GM19438 (cell line): ENCODE data around the gene CTNND2.

Source experiments
- ATAC-seq: cut with Tn5 transposase; IDR thresholded peaks from one replicate; pipeline ENCODE4 v1.9.1; 2021; ENCODE audit warnings: low read depth; ENCODE audit not compliant: unreplicated experiment

The CTNND2 gene

GRCh38 chr5:11230890-11231289 lies 673.4 kb downstream of the CTNND2 start:
- no peak for ATAC-seq

DNA sequence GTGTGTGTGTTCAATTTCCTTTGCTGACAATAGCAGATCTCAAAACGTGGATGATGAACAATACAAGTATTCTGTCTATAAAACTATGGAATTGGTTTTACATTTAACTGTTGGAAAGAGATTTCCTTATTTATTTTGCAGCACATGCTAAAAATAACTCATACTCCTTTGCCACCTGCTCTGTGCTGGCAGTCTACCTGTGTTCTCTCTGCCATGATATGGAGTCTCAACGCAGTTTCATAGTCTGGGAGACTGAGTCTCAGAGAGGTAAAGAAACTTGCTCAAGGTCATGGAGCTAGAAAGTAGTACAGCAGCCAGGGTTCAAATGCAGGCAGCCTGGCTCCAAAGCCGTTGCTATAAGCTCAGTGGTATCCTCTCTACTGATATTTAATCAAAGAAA lies 677.2 kb downstream of the CTNND2 start:
- ATAC-seq: no peak

DNA sequence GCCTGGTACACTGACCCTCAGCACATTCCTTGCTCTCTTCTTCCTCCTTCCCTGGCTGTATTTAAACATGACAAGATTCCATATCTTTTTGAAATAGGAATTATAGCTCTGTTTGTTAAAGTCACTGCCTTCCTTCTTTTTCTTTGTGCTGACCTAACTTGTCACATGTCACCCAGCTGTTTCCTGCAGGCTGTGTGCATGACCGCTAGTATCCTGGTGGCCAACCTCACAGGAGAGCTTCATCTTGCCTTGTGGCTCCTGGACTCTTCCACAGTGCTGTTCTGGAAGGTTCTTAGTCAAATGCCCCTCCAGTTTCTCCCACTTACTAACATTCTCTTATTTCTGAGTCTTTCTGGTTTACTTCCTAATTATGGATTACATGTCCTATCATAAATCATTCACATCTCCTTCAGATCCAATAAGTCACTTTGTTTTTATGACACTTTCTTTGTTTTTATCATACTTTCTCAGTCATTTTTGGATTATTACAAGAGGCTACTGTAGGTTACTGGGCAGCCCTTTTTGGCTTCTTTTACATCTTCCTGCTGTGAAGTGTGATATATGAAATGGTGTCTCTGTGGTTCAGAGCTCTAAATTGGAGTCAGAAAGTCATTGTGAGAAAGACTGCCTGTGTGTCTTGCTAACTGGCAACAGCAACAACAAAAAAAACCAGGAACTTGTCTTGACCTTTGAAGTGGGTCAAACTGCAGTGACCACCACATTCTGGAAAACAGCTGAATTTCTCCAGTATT lies 679.6 kb downstream of the CTNND2 start:
- ATAC-seq: no peak

DNA sequence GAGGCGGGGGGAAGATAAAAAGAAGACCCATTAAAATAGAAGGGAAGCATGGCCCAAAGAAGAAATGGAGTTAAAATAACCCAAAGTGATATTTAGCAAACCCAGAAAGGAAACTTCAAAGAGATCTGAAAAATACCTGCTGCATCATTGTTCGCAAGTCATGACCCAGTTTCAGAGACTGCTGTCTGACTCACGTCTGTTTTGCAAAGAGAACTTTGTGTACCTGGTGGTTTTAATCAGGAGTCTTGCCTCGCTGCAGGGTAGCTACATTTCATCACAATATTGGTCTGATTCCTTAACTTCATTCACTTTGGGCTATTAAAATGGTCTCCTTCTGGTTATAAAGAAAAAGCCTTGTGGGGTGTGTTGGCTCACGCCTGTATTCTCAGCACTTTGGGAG lies 682.1 kb downstream of the CTNND2 start:
- ATAC-seq: no peak

DNA sequence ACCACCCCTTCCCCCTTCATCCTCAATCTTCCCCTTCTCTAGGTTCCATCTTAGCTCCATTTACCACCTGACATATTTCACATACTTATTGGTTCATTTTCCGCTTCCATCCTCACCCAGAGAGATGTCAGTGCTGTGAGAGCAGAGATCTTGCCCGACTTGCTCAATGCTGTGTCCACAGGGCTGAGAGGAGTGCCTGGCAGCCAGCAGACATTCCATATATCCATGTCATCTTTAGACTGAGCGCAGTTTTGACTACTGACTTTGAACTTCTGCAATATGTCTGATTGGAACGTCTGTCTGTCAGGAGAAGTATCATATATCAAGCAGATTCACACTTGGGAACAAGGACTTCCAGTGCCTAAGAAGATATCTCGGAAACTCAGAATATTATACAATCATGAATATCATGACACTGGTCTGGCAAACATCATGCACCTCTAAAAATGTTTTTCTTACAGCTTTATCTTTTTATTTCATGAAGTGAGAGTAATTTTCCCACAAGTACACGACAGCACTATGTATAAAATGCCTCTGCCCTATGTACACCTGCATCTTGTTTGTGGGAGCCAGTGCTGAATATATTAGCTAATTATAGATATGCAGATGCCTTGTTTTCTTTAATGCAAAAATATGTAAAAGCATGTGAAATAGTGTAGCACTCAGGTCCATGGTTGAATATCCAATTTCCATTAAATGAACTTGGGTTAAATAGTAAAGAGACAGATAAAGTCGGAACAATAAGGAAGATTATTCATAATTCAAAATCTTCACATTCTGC lies 689.2 kb downstream of the CTNND2 start:
- no peak for ATAC-seq

DNA sequence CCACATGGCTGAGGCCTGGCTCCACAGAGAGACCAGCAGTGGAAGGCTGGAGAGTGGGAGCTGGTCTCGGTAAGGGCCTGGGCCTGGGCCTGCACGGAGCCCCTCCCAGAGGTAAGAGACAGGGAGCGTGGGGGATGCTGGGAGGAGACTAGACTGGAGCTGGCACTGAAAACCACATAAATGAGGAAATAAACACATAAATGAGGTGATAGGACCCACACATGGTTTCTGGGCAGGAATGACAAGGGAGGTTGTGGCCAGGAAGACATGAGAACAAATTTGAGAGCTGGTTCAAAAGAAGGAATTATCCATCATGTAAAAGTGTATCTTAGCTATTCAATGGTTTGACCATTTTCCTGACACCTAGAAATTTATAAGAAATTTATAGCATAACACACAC lies 691.5 kb downstream of the CTNND2 start:
- no peak for ATAC-seq

GRCh38 chr5:11197726-11198125 lies 706.5 kb downstream of the CTNND2 start:
- ATAC-seq: no peak

DNA sequence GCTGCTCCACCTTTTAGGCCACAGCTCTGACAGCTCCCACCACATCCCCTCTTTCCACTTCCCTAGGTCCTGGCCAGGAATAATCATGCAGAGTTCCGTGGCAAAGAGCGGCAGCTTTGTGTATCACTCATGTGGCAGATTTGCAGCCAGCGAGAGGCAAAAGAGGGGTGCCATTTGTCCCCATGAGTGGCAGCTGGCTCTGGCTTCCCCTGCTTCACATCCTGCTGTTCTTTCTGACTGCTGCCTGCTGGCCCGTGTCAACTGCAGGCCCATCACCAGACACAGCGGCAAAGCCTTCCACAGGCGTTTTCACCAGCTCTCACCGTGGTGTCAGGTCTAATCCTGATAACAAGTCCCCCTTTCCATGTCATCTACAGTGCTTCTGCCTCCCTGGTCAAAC lies 712.6 kb downstream of the CTNND2 start:
- no peak for ATAC-seq

GRCh38 chr5:11182441-11183080 lies 721.7 kb downstream of the CTNND2 start:
- no peak for ATAC-seq

DNA sequence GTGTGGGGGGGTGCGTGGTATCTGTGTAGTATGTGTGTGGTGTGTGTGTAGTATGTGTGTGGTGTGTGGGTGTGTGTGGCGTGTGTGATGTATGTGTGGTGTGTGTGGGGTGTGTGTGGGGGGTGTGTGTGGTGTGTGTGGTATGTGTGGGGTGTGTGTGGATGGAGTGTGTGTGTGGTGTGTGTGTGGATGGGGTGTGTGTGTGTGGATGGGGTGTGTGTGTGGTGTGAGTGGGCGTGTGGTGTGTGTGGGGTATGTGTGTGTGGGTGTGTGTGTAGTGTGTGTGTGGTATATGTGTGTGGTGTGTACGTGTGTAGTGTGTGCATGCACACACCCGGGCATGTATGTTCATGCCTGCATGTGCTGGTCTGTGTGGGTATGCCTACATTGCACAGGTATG lies 722.3 kb downstream of the CTNND2 start:
- ATAC-seq: no peak

- ATAC-seq: no peak
These were observed 723.4 kb downstream of the CTNND2 start for GRCh38 chr5:11180890-11181289.

GRCh38 chr5:11177999-11178711 lies 726.1 kb downstream of the CTNND2 start:
- ATAC-seq: no peak

- ATAC-seq: no peak
These were observed 729.7 kb downstream of the CTNND2 start for GRCh38 chr5:11174591-11174990.

DNA sequence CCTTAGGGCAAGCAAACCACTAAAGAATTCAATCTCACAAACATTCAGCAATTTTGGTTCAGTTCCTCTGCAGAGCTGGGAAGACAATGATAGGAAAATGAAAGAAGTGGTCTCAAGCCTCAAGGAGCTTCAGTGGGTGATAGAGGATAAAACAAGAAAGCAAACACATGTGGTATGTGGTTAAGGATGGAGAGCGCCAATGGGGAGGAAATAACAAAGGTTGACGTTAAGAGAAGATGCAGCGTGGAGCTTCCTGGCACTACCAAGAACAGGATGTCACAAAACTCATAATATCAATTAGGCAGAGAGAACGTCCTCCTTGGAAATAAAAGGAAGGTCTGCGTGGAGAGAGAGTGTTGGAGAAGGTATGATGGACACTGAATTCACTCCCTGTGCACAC lies 731.8 kb downstream of the CTNND2 start:
- no peak for ATAC-seq

GRCh38 chr5:11171236-11171635 lies 733.0 kb downstream of the CTNND2 start:
- no peak for ATAC-seq

DNA sequence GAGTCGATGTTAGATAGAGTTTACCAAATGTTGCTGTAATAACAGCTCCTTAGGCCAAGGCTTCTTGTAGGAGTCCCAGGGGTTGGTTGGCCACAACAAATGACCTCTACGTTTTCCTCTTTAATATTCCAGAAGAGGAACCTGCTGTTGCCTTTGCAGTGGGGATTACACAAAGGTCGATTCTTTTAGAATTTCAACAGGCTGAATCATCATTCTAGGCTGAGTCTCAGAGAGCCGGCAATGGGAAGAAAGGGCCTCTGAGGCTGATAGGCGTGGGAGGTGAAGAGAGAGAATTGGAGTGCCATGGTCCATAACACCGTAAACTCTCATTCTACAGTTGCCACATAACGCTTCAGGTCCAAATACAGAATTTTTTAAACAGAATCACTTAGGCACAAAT lies 737.3 kb downstream of the CTNND2 start:
- ATAC-seq: no peak

DNA sequence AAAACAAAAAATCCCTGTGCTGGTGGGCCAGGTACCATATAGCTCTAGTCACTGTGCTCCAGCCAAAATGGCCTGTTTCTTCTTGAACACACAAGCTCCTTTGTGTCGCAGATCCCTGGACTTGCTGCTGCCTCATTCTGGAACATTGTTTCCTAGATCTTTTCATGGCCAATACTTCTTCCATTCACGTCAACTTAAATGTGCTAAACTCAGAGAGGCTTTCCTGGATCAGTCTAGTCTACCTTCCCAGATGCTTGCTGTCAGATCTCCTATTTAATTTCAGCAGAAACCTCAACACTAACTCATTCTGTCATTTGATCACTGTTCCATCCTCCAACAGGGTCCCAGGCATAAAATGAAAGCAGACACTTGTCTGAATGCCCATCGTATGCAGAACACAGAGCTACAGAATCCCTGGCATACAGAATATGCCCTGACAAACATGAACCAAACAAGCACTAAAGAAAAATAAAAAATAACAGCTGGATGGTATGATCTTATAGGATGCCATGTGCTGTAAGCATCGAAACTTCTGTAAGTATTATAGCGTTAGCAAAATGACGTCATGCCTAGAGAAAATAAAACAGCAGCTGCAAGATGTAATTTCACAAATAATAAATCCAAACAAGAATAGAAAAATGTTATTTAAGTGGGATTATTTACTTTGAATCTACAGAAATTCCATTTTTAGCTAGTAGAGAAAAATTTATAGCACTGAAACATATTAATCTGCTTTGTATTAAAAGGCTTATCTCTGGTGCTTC lies 739.5 kb downstream of the CTNND2 start:
- ATAC-seq: no peak

GRCh38 chr5:11157132-11157531 lies 747.1 kb downstream of the CTNND2 start:
- no peak for ATAC-seq

DNA sequence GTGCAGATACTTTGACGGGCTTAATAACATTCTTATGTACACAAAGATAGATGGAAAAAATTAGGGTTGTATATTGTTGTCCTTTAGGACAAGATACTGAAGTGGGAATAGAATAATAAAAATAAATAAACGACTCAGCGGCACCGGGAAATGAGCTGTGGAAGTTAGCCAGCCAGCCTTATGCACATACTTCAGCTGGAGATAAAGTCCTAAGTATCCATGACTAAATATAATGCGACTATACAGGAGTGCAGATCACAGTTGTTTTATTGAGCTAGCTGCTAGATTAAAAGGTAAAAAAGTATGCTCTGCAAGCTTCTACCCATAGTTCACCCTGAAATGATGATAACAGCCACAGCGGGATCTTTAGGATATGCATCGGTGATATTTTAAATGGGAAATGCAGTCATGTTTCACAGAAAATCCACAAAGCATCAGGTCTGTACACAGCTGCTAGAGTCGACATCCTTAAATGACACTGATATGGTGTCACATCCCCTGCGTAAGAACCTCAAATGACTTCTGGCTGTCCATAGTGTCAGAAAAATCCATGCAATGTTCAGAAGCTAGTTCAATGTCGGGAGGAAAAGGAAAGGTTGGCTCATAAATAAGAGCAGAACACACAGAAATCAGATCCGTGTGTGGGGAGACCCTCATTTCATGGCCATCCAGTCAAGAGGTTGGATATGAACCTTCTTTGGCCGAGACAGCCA lies 750.4 kb downstream of the CTNND2 start:
- no peak for ATAC-seq

GRCh38 chr5:11152368-11152767 lies 751.9 kb downstream of the CTNND2 start:
- ATAC-seq: no peak
